Sigmoid colon (tissue), 4 donors: Measurements from ENCODE around the gene OXLD1.

ENCODE experiments used
- CTCF ChIP-seq, 4 experiments: fragments of 450-650 bp in 3 of 4; fragments of 200-600 bp in 1 of 4; IDR thresholded peaks; one replicate each; pipeline ENCODE4 v1.5.1; 2016 to 2019; ENCODE audit warnings: antibody characterized with exemption in 4 of 4, mild to moderate bottlenecking in 3 of 4, moderate library complexity in 2 of 4
- POLR2A ChIP-seq, 2 donors: fragments of 450-650 bp; IDR thresholded peaks; one replicate each; pipeline ENCODE4 v1.6.1; 2016; ENCODE audit warnings: antibody characterized with exemption in 2 of 2, mild to moderate bottlenecking in 2 of 2, moderate library complexity in 2 of 2
- POLR2AphosphoS5 ChIP-seq, 4 donors: sonication (generic); formaldehyde crosslinking; IDR thresholded peaks; one replicate each; pipeline ENCODE4 v1.6.1; 2017; ENCODE audit warnings: antibody characterized with exemption in 4 of 4

GRCh38 chr17:81673561-81674258 lies 7.3 kb upstream of the OXLD1 start:
- TF ChIP-seq POLR2AphosphoS5 (IDR thresholded peaks at IDR 0.05) (no peak), POLR2A (IDR thresholded peaks at IDR 0.05) (no peak), CTCF (IDR thresholded peaks at IDR 0.05) (no peak)
